ENCODE measurements around the gene EYA3. TPM values are rescaled to one million over a fixed set of nuclear protein-coding genes. Genes with fewer than 3 reads are reported as not detected.

Gene EYA3
- total RNA-seq, 1 experiment from 2014 or later, result 32.7 TPM

GRCh38 chr1:27949027-27949426 is 139.4 kb downstream of the EYA3 start:
- H3K4me1 ChIP-seq (ENCODE audit: insufficient read depth, low read length), result no peaks in the 10 kb centered on the region
- no peak overlapping the region for H3K27ac ChIP-seq (ENCODE audit: insufficient read length, low read depth, low read length)
- no peaks in the 10 kb centered on the region for H3K27me3 ChIP-seq (ENCODE audit: insufficient read depth, low read length)
- H4K20me1 ChIP-seq (ENCODE audit: control insufficient read depth, insufficient read depth, insufficient read length), result no peaks in the 10 kb centered on the region
- H3K18ac ChIP-seq (ENCODE audit: insufficient read length, low read depth, low read length), result no peak overlapping the region
- H4K91ac ChIP-seq (ENCODE audit: insufficient read length, low read depth, low read length), result no peak overlapping the region
- no peak overlapping the region for H2AFZ ChIP-seq (ENCODE audit: low read length)
- no peaks in the 10 kb centered on the region for H3K79me1 ChIP-seq (ENCODE audit: insufficient read depth, low read depth, low read length, poor library complexity, severe bottlenecking)
- H2AK5ac ChIP-seq (ENCODE audit: insufficient read length, low read length), result no peak overlapping the region
- H3K14ac ChIP-seq (ENCODE audit: insufficient read depth, low read length), result no peak overlapping the region
- no peak overlapping the region for H3K27ac Mint-ChIP-seq
- H3K27me3 Mint-ChIP-seq (ENCODE audit: low read depth), result no peaks in the 10 kb centered on the region
- no peak overlapping the region for H2BK12ac ChIP-seq (ENCODE audit: insufficient read length, low read depth, low read length)
- no peak overlapping the region for H3K4me2 ChIP-seq (ENCODE audit: insufficient read depth, insufficient read length, low read length)
- no peak overlapping the region for H3K23ac ChIP-seq (ENCODE audit: insufficient read length, low read depth, low read length)
- H3K4ac ChIP-seq (ENCODE audit: low read depth, low read length), result no peak overlapping the region
- no peaks in the 10 kb centered on the region for H3K9me3 Mint-ChIP-seq
- no peak for DNase-seq
- WGBS (ENCODE audit: extremely low coverage, insufficient read length, low lambda C conversion rate), result no CpG with 5 or more reads among the region's 8 CpGs
- H2BK5ac ChIP-seq (ENCODE audit: insufficient read length, low read length), result no peak overlapping the region
- no peak for TF ChIP-seq CTCF (conservative IDR thresholded peaks at IDR 0.05)
- no peak overlapping the region for H4K8ac ChIP-seq (replicated peaks; ENCODE audit: insufficient read length, low read depth, low read length)
- no peaks in the 10 kb centered on the region for H3K23me2 ChIP-seq (ENCODE audit: insufficient read length, low read depth, low read length, poor library complexity, severe bottlenecking)
- no peak overlapping the region for H2BK15ac ChIP-seq (ENCODE audit: low read depth, low read length)
- no peaks in the 10 kb centered on the region for H3K4me1 Mint-ChIP-seq
- no peak overlapping the region for H2BK120ac ChIP-seq (ENCODE audit: low read depth, low read length, poor library complexity, severe bottlenecking)
- no peak overlapping the region for H3K56ac ChIP-seq (ENCODE audit: insufficient read length, low read depth, low read length)
- no peak overlapping the region for H4K5ac ChIP-seq (ENCODE audit: insufficient read length, low read depth, low read length)
- H3K4me3 Mint-ChIP-seq, result no peak overlapping the region
- no peak overlapping the region for H2BK20ac ChIP-seq (ENCODE audit: low read depth, low read length, poor library complexity, severe bottlenecking)
- H3K9me3 ChIP-seq (ENCODE audit: control insufficient read depth, low read depth, low read length), result no peaks in the 10 kb centered on the region
- no peak overlapping the region for H3T11ph ChIP-seq (ENCODE audit: low read length)
- no peaks in the 10 kb centered on the region for H3K79me2 ChIP-seq (ENCODE audit: insufficient read depth, low read length)
- H3K36me3 Mint-ChIP-seq (ENCODE audit: insufficient read depth in 1 of 3, low read depth in 3 of 3), result peaks cover 19 to 70% (median 64%) of the 10 kb centered on the region in 3 experiments; a peak in 6 of 7 replicates
- H3K9ac ChIP-seq (ENCODE audit: extremely low read depth, insufficient read length, low read length), result no peak overlapping the region

Measured in H9 (cell line).